Astrocyte of the hippocampus (primary cell): Measurements from ENCODE around the gene IRF4.

Source experiments
- DNase-seq: peaks from one replicate; pipeline ENCODE4 v3.0.0; 2011; ENCODE audit warnings: low read depth, low spot score

Gene IRF4

DNA sequence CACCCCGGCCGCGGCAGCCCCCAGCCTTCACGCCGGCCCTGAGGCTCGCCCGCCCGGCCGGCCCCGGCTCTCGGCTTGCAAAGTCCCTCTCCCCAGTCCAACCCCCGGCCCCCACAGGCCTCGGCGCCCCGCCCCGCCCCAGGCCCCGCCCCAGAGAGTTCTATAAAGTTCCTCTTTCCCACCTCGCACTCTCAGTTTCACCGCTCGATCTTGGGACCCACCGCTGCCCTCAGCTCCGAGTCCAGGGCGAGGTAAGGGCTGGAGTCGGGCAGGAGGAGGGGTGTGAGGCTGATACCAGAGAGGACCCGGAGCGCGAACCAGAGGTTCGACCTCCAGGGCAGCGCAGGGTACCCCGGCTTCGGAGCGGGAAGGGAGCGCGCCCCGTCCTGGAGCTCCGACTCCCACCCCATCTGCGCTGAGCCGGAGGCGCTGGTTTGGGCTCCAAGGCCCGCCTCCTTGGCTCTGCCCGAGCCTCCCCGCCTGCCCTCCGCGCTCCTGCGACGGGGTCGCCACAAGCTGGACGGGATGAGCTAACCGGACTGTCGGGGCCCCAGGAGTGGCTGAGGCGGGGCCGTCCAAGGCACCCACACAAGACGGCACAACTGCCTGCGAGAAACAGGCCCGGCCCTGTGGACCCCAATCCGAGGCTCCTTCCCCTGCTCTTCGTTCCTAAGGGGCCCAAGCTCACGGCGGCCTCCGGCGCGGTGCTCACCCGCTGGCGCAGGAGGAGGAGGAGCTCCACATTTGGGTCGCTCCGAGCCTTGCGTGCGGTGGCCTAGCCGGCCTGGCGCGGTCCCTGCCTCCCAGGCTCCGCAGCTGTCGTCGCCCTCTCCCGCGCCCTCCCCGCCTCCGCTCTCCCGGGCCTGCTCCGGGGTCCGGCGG, at the start of gene IRF4:
TSS of gene IRF4 (plus strand) at position 194 of the 882 bp plus-strand sequence. CDS start 1,401 bp downstream, outside the sequence.
- peak; percentile 34 for DNase-seq

DNA sequence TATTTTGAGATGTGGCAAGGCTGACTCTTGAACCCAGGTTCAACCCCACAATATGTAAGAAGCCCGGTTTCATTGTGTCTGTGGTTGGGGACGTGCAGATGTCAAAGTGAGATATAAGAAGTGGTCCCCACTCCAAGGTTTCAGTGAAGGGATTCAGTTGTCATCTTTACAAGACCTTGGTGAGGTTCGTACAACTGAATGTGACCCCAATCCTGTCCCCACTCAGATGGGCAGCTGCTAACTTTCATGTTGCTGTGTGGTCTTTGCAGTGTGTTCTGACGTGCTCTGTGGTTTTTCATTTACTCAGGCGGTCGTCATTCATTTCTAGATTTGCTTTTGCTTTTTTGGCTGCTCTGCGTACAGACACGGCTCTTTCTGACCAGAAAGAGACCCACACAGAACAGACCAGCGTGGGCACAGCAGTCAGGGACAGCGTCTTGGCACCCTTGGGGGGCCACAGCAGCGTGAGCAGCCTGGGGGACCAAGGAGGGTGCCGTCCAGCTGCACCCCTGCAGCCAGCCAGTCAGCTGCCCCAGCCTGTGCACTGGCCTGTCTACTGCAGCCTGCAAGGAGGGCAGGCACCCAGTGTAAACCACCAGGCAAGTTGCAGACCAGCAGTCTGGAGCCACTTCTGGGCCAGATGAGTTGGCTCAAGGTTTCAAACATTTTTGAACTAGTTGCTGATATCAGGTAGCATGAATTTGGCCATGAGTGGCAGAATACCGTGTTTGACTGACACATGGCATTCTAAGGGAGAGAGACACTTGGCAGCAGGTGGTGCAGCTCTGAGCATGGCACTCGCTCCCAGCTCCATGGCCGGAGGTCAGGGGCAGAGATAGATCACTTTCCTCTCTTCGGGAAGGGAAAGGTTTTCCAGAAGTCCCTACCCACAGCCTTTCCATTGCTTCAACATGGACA, 49.4 kb upstream of the IRF4 start:
- no peak for DNase-seq

DNA sequence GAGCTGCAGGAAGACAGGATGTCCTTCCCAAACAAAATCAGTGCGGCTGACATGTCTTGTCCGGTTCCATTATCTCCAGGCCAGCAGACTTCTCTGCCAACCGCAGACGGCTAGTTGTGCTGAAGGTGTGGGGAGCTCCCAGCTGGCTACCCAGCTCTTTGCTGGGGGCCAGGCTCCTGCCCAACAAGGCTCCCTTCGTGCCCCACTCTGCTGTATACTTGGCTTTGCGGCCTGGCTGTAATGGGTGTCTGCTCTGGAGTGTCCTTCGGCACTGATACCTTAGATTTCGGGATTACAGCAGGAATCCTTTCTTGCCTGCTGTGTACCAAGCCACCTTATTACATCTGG, 48.7 kb upstream of the IRF4 start:
- DNase-seq = no peak

DNA sequence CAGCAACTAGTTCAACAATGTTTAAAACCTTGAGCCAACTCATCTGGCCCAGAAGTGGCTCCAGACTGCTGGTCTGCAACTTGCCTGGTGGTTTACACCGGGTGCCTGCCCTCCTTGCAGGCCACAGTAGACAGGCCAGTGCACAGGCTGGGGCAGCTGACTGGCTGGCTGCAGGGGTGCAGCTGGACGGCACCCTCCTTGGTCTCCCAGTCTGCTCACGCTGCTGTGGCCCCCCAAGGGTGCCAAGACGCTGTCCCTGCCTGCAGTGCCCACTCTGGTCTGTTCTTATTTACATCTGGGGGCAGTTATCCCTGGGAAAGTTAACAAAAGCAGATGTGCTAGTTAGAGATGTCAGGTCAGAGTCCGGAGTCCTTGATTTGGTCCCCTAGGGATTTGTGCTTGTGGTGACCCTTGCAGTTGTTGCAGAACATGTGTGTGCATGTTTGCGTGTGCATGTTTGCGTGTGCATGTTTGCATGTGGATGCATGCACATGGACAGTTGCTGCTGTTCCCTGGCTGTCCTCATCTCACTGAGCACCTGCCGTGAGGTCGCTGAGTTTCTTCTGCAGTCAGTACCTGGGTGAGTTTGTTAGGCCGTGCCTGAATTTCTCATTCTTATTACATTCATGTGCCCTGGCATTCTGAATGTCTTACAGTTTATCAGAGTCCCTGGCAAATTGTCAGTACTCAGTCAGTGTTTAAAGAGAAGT, 48.2 kb upstream of the IRF4 start:
- no peak for DNase-seq

DNA sequence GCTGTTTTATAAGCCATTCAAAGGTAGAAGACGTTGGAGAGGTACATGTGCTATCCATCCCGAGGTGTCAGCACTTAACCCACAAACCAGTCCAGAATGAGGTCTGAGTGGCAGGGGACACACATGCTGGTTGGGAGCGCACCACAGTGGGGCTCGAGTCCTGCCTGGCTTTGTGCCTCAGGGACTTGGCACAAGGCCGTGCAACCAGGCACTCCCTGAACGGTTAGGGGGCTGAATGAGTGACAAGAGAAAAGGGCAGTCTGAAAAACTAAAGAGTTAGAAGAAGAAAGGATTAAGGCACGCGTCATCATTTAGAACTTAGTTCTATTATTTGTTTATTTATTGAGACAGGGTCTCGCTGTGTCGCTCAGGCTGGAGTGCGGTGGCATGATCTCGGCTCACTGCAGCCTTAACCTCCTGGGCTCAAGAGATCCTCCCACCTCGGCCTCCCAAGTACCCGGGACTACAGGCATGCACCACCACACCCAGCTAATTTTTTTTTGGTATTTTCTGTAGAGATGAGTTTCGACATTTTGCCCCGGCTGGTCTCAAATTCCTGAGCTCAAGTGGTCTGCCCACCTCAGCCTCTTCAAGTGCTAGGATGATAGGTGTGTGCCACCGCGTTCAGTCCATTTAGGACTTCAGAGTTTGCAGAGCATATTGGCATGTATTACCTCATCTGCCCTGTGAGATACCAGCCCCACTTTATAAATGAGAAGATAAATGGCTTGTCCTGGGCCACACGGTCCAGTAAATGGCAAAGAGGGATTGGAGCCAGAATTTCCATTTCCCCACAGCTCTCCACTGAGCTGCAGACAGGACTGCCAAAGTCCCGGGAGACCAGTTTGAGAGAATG, 47.4 kb upstream of the IRF4 start:
- peak; percentile 65 for DNase-seq

DNA sequence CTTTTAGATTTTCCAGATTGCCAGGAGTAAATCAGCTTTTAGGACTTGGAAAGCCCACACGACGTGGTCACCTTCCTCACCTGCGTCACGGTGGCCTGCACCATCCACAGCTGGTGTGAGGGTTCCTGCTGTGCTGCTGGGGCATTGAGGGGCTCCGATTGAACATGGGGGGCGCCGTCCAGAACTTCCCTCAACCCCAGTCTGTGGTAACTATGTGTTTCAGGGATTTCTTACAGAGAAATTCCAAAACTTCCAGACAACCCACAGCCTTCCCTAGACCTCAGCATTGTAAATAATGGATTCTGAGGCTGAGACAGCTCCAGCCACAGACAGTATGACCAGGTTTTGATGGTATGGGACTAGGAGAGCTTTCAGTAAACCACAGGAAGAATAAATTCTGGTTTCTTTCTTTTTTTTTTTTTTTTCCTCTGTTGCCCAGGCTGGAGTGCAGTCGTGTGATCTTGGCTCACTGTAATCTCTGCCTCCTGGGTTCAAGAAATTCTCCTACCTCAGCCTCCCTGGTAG, 46.7 kb upstream of the IRF4 start:
- DNase-seq = peak; percentile 86

DNA sequence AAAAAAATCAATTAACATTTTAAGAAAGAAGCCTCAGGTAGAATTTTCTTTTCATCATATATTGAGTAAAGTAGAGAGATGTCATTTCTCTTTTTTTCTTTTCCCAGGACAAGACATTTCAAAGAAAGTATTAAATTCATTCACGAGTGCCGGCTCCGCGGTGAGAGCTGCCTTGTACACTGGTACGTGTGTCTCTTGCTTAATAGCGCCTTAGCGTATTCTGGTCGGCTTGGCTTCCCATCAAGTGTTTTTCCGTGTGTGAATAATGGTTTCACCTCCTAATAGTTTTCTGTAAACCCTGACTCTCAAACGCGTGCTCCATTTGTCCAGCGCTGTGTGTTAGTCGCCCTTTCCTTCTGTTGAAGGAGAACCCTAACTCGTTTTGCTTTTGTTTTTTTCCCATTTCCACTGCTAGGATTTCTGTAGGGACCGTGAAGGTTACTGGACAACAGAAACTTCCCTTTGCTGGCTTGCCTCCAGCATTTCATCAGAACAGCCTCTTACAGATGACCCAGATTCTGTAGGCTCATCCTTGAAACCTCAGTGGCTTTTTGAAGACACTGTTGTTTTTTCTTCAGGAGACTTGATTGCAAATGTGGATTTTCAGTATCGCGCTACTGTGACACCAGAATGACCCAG, 45.7 kb upstream of the IRF4 start:
- DNase-seq = peak; percentile 39

DNA sequence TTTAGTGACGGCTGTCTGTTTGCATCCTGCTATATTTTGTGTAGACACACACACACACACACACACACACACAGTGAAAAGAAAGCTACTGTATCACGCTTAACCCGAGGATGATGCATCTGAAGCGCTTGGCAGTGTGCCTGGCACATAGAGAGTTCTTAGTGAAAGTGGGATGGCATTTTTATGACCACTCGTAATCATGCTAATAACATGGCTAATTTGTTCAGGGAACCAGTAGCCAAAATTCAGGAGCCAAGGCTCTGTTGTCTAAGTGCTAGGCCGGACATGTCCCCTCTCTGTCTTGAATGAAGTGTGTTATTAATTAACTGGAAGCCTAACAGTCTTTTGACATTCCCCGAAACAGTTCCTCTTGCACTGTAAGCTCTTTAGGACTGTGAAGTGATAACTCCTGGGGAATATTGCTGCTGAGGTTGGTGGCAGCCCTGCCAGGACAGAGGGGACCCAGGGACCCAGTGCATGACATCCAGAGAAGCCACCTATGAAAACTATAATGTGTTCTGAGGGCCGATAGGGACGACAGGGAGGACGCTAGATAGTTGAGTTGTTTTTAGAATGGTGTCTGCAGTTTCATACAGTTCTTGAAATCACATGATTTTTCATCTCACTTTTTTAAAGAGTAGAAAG, 45.0 kb upstream of the IRF4 start:
- peak; percentile 67 for DNase-seq

DNA sequence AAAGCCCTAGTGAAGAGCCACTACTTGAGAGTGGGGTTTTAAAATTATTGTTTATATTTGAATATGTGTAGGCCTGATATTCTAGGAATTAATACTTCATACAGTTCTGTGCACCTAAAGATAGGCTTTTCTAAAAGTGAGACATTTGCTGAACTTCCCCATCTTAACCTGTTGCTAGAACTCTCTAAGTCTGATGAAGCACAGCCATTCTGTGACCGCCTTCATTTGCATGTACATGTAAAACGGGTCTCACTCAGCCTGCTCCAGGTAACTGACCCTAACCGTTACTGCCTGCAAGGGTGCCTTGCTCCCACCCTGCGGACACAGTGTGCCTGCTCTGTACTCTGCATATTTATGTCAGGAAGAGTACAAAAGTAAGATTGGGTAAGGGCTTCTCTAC, 44.3 kb upstream of the IRF4 start:
- no peak for DNase-seq

DNA sequence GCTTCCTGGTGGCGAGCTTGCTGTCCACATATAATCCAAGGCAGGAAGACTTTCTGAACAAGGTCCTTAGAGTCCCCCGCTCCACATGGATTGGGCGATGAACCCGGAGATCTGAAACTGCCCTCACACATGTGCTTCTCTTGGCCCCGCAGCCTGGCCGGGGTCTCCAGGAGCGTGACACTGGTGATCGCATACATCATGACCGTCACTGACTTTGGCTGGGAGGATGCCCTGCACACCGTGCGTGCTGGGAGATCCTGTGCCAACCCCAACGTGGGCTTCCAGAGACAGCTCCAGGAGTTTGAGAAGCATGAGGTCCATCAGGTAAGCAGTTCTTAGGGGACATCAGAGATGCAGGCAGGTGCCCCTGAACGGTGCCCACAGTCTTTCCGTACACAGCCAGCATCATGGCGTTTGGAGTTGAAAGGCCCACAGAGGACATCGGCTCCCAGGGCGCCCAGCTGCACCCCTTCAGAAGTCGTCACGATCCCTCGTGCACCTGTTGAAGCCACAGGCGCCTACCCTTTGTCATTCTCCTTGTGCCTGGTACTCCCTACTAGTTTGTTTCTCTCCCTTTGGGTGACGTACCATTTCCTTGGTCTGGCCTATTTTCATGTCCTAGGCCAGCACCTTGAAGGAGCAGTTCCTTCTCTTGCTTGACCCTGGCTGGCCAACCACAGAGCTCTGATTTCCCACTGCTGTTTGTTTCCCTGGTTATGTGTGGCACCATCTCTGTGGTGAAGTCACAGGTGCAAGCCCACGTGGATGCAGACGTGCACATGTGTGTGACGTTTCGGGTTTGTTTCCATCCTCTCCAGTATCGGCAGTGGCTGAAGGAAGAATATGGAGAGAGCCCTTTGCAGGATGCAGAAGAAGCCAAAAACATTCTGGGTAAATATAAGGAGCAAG, 43.3 kb upstream of the IRF4 start:
- DNase-seq = no peak

DNA sequence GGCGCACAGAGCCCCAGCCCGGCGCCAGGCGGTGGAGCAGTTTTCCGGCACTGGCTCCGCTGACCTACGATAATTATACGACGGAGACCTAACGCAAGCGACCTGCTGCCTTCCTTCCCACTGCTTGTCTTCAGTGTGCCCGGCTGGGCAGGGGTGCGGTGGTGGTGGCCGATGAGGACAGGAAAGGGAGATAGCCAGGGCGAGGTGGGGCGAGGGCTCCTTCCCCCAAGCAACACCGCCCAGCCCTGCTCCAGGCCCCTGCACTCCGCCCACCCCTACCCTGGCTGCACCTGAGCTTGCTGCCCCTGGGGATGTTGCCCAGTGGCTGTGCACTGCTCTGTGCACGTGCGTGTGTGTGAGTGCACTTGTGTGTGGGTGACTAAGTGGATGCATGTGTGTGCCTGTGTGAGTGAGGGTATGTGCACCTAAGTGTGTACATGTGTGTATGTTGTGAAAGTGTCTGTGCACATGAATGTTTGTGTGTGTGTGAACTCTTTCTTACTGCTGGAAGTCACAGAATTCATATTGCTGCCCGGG, 42.6 kb upstream of the IRF4 start:
- DNase-seq = no peak

DNA sequence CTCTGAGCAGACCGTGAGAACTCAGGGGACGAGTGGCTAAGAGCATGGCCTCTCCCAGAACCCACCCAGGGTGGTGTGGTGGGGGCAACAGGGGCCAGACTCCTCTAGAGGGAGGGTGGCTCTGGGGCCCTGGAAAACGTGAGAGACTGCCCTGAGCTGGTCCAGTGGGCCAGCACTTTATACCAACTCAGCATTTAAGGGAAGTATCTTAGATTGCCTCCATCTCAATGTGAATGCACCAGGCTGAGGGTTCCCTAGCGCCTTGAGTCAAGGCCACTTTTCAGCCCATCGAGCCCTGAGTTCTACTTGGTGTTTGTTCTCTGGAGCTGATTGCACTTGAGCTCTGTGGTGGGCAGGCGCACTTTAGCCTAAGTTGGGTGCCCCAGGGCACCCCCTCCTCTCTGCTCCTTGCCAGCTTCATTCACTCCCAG, 42.0 kb upstream of the IRF4 start:
- DNase-seq = no peak

DNA sequence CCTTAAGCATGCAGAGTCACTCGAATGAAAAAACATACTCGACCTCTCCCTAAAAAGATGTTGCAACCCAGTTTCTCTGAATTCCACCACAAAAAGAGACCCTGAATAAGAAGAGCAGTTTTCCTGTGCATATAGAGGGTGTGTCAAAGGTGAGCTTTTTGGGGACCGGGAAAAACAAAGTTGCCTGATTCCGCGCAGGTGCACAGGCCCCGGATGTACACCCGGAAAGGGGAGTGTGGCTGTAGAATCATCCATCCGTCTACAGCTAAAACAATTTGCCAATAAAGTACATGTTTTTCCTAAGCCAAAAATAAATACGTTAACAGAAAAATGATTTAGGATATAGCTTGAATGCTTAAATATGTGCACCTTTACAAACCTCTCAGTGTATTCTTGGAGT, 41.2 kb upstream of the IRF4 start:
- DNase-seq = no peak

DNA sequence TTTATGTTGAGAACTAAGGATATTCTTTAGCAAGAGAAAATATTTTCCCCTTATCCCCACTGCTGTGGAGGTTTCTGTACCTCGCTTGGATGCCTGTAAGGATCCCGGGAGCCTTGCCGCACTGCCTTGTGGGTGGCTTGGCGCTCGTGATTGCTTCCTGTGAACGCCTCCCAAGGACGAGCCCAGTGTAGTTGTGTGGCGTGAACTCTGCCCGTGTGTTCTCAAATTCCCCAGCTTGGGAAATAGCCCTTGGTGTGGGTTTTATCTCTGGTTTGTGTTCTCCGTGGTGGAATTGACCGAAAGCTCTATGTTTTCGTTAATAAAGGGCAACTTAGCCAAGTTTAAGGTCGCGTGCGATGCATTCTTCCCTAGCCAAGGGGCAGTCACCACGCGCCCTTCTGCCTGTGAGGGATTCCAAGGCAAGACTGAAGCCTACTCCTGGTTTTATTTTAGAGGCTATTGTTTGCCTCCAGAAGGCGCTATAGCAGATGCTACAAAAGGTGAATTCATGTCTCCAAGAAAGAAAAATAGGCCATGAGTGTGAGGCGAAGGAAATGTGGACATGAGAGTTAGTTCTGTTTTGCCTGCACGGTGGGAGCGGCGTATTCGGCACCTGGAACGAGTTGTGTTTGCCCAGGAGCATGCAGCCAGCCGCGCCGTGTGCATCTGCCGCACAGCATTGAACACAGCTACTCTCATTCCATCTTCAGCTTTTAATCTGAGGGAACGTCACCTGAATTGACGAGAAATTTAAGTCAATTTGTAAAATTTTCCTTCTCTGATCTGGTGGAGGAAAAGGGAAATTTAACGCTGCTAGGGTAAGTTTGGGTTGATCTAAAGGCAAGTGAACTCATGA, 40.3 kb upstream of the IRF4 start:
- no peak for DNase-seq

DNA sequence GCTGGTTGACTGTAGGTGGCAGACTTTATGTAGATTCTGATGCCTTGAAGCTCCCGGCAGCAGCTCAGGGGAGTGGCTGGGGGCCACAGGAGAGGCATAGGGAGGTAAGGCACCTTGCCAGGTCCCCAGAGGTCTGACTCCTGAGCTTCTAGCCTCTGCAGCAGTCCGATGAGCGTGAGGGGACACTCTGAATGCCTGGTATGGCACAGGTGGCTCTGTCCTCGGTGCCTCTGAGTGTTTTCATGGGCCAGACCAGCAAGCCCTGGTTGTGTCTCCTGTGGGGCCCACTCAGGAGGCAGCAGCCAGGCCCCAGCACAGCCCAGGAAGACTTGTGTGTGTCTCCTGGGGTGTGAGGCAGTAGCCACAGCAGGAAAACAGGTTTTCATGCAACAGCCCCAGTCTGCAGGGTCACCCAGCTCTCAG, 39.7 kb upstream of the IRF4 start:
- no peak for DNase-seq

DNA sequence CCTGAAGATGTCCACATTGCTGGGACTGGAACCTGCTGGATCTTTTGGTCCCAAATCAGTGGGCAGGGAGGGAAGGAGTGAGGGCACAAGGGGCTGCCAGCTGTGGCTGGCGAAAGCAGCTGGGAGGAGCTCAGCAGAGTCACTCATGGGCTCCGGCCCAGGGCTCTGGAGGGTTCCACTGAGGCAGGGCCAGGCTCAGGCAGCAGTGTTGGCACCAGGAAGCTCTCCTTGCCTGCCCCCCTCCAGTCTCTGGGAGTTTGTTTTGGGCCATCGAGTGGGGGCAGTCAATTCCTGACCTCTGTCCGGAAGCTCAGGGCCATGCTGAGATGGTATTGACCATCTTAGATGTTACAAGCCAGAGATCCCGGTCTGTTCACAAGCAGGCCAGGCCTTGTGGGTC, 39.1 kb upstream of the IRF4 start:
- DNase-seq = no peak

DNA sequence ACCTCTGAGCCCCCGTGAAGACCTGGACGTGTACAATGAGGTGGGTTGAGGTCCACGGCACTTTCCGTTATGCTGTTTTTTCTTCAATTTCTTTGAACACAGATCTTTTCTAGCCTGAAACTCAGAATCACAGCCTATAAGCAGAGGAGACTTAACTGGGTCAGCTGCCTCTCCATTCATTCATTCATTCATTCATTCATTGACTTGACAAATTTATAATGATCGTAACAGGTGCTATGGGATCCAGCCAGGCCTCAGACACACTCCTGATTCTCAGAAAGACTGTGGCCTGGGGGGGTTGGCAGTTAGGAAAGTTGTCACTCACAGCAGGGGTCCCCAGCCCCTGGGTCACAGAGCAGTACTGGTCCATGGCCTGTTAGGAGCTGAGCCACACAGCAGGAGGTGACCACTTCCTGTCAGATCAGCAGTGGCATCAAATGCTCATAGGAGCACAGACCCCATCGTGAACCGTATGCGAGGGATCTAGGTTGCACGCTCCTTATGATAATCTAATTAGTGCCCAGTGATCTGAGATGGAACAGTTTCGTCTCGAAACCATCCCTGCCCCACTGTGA, 38.6 kb upstream of the IRF4 start:
- DNase-seq = no peak
